IMR-90 (cell line): ENCODE measurements around the gene USP28. TPM values are rescaled to one million over a fixed set of nuclear protein-coding genes. Genes with fewer than 3 reads are reported as not detected.
"Not testable (repeated sequence)": the region's sequence is repeated elsewhere in the genome, so short reads cannot be mapped to it uniquely, and the experiment has no call there.

Source experiments
- ATAC-seq: fragments of 200-7000 bp; cut with Tn5 transposase; 2 replicates; pipeline ENCODE4 v1.9.1; 2020; ENCODE audit warnings: low read depth, mild to moderate bottlenecking, moderate library complexity
- BruUV-seq: library from RNA; stranded (reverse); fragments of 400-500 nt; replicated peaks from 2 replicates; lab custom pipeline; 2021; lab: Mats Ljungman, UMichigan
- CTCF ChIA-PET: fragments of 300-600 bp; formaldehyde crosslinking; extraction: SDS; loops from one replicate; lab custom pipeline; 2021; ENCODE audit warnings: antibody characterized with exemption; lab: Yijun Ruan, JAX
- POLR2A ChIA-PET: fragments of 300-600 bp; sonication (Branson Sonifier 250); formaldehyde crosslinking; loops from one replicate; lab custom pipeline; 2022; ENCODE audit warnings: antibody characterized with exemption; ENCODE audit not compliant: unreplicated experiment; lab: Charles Lee
- DNase-seq: peaks from one replicate; pipeline ENCODE4 v3.0.0; 2013
- H2AFZ ChIP-seq: replicated peaks from 2 replicates; pipeline ENCODE3; 2013; ENCODE audit warnings: low read length, mild to moderate bottlenecking; ENCODE audit not compliant: poor library complexity
- H2AK5ac ChIP-seq: 2 replicates; pipeline ENCODE4 v1.6.1; 2013; ENCODE audit warnings: low read depth, low read length, inconsistent platforms
- H2AK9ac ChIP-seq: replicated peaks from 2 replicates; pipeline ENCODE3; 2013; ENCODE audit warnings: mild to moderate bottlenecking, low read depth, low read length, moderate library complexity; ENCODE audit not compliant: poor library complexity
- H2BK120ac ChIP-seq: 2 replicates; pipeline ENCODE4 v1.6.1; 2013; ENCODE audit warnings: low read depth, low read length, inconsistent platforms
- H2BK15ac ChIP-seq: 3 replicates; pipeline ENCODE4 v1.6.1; 2013; ENCODE audit warnings: low read depth, low read length, inconsistent platforms
- H2BK20ac ChIP-seq: 2 replicates; pipeline ENCODE4 v1.6.1; 2013; ENCODE audit warnings: low read depth, mild to moderate bottlenecking, inconsistent platforms, low read length, moderate library complexity
- H2BK5ac ChIP-seq: 2 replicates; pipeline ENCODE4 v1.6.1; 2013; ENCODE audit warnings: mild to moderate bottlenecking, low read depth, low read length, inconsistent platforms; ENCODE audit not compliant: poor library complexity, severe bottlenecking
- H3K14ac ChIP-seq: replicated peaks from 2 replicates; pipeline ENCODE4 v1.6.1; 2013; ENCODE audit warnings: low read depth, low read length, inconsistent platforms
- H3K18ac ChIP-seq: 2 replicates; pipeline ENCODE4 v1.6.1; 2013; ENCODE audit warnings: low read depth, low read length, control low read depth
- H3K23ac ChIP-seq: 2 replicates; pipeline ENCODE4 v1.6.1; 2013; ENCODE audit warnings: low read depth, low read length, inconsistent platforms
- H3K27ac ChIP-seq: 2 replicates; pipeline ENCODE4 v1.5.1; 2013; ENCODE audit warnings: mild to moderate bottlenecking, control low read depth, low read length; ENCODE audit not compliant: insufficient read depth
- H3K27me3 ChIP-seq: 2 replicates; pipeline ENCODE4 v1.6.1; 2013; ENCODE audit warnings: low read length; ENCODE audit not compliant: control insufficient read depth, insufficient read depth
- H3K36me3 ChIP-seq: 2 replicates; pipeline ENCODE4 v1.6.1; 2013; ENCODE audit warnings: low read length, mixed read lengths; ENCODE audit not compliant: control insufficient read depth, insufficient read depth
- H3K4ac ChIP-seq: 2 replicates; pipeline ENCODE4 v1.6.1; 2013; ENCODE audit warnings: low read depth, low read length, inconsistent platforms
- H3K4me1 ChIP-seq: 2 replicates; pipeline ENCODE4 v1.6.1; 2013; ENCODE audit warnings: low read length, mixed read lengths; ENCODE audit not compliant: control insufficient read depth, insufficient read depth
- H3K4me2 ChIP-seq: 2 replicates; pipeline ENCODE4 v1.6.1; 2013; ENCODE audit warnings: low read depth, mild to moderate bottlenecking, control low read depth, low read length, moderate library complexity
- H3K4me3 ChIP-seq: 2 replicates; pipeline ENCODE4 v1.5.1; 2013; ENCODE audit warnings: low read depth, mild to moderate bottlenecking, control low read depth, low read length, moderate library complexity; ENCODE audit not compliant: insufficient read depth
- H3K56ac ChIP-seq: 2 replicates; pipeline ENCODE4 v1.6.1; 2013; ENCODE audit warnings: low read length, inconsistent platforms; ENCODE audit not compliant: insufficient read depth; ENCODE audit errors: extremely low read depth
- H3K79me1 ChIP-seq, 2 experiments: 2 replicates each; pipeline ENCODE4 v1.6.1; 2013; ENCODE audit warnings: low read length in 2 of 2, inconsistent platforms in 1 of 2, low read depth in 1 of 2
- H3K9ac ChIP-seq: 2 replicates; pipeline ENCODE4 v1.6.1; 2013; ENCODE audit warnings: low read depth, low read length, control low read depth
- H3K9me1 ChIP-seq: 2 replicates; pipeline ENCODE4 v1.6.1; 2013; ENCODE audit warnings: low read length, inconsistent platforms; ENCODE audit not compliant: insufficient read depth
- H3K9me3 ChIP-seq: 2 replicates; pipeline ENCODE4 v1.6.1; 2013; ENCODE audit warnings: low read length; ENCODE audit not compliant: control insufficient read depth, insufficient read depth
- H4K20me1 ChIP-seq: 2 replicates; pipeline ENCODE4 v1.6.1; 2013; ENCODE audit warnings: low read length, inconsistent platforms; ENCODE audit not compliant: insufficient read depth
- H4K5ac ChIP-seq: 2 replicates; pipeline ENCODE4 v1.6.1; 2013; ENCODE audit warnings: mild to moderate bottlenecking, low read depth, low read length, control low read depth
- H4K8ac ChIP-seq, 2 experiments: 2 replicates each; pipeline ENCODE4 v1.6.1; 2013; ENCODE audit warnings: low read depth in 2 of 2, low read length in 2 of 2, control low read depth in 1 of 2, inconsistent platforms in 1 of 2
- H4K91ac ChIP-seq: 2 replicates; pipeline ENCODE4 v1.6.1; 2013; ENCODE audit warnings: low read depth, low read length, inconsistent platforms; ENCODE audit not compliant: insufficient read depth
- WGBS, 2 experiments: methylation state at CpG; one replicate each; pipeline versions ENCODE4 v1.1.5 to v1.1.7; 2013; ENCODE audit warnings: missing lambda C conversion rate in 2 of 2; ENCODE audit not compliant: insufficient read length in 1 of 2; ENCODE audit errors: extremely low coverage in 2 of 2; 5-methylcytosine and 5-hydroxymethylcytosine counted together
- dilution Hi-C: fragments of 300-500 bp; cut with HindIII; formaldehyde crosslinking; loops from one replicate; pipeline ENCODE4 v1.14.3; 2018; ENCODE audit warnings: low sequenced_read_pairs; ENCODE audit not compliant: unreplicated experiment
- in situ Hi-C: fragments of 300-500 bp; cut with MboI; formaldehyde crosslinking; loops from 3 replicates; pipeline ENCODE4 v1.14.3; 2019; ENCODE audit warnings: low sequenced_read_pairs, inconsistent platforms, mixed read lengths
- intact Hi-C: fragments of 100-400 bp; cut with micrococcal nuclease; formaldehyde crosslinking; loops from 2 replicates; pipeline ENCODE4 v1.10.0; 2022
- polyA plus RNA-seq, 3 experiments: library from polyadenylated mRNA; depleted of rRNA; stranded (reverse); fragments of >200 nt; gene quantifications; 2 replicates each; pipeline ENCODE4 v1.2.3, GENCODE V29; 2012; ENCODE audit warnings: low replicate concordance in 1 of 3
- total RNA-seq: library from RNA; depleted of rRNA; stranded (reverse); fragments of >200 nt; gene quantifications from 2 replicates; pipeline ENCODE4 v1.2.3, GENCODE V29; 2012

USP28 gene
- total and polyA plus RNA-seq, 2 of the 4 experiments (the other 2 are of a cell fraction): 17.0 to 36.0 TPM

- H3K4ac ChIP-seq, H3K14ac ChIP-seq, H4K8ac ChIP-seq, H2BK120ac ChIP-seq, BruUV-seq, H3K36me3 ChIP-seq, dilution Hi-C loops, H2AFZ ChIP-seq, H4K20me1 ChIP-seq, H2BK20ac ChIP-seq, H3K9me1 ChIP-seq, ATAC-seq, DNase-seq, H3K4me3 ChIP-seq, H3K27me3 ChIP-seq, in situ Hi-C loops, H2AK9ac ChIP-seq, H3K9me3 ChIP-seq, CTCF ChIA-PET, POLR2A ChIA-PET, H3K27ac ChIP-seq, H3K4me2 ChIP-seq, H3K18ac ChIP-seq, H4K5ac ChIP-seq, H4K91ac ChIP-seq, H2BK5ac ChIP-seq, H2BK15ac ChIP-seq, H3K9ac ChIP-seq, H3K23ac ChIP-seq, H3K56ac ChIP-seq, H3K4me1 ChIP-seq, H2AK5ac ChIP-seq: not testable (repeated sequence)
- intact Hi-C loops: loop anchor here (10.0 kb wide), 2 partner anchors 285 to 1575 kb away; no protein-coding TSS in a partner anchor
- peaks cover 0 to 13% of the 10 kb centered on the region in 2 experiments; a peak in 2 of 4 replicates for H3K79me1 ChIP-seq
- 70% methylated on average over 4 of the region's 4 CpGs; no CpG with 5 or more reads in 1 of the 2 experiments for WGBS, 2 experiments
Measured at GRCh38 chr11:113879446-113879845, 4.1 kb upstream of the USP28 start.
